SK-N-MC (cell line): Measurements from ENCODE around the gene MTNR1B.

ENCODE experiments used
- DNase-seq: peaks from one replicate; pipeline ENCODE4 v3.0.0-alpha.2; 2011; ENCODE audit warnings: low read depth, low spot score
- H3K27ac ChIP-seq: fragments of 200-600 bp; sonication (generic); 2 replicates; pipeline ENCODE4 v1.5.1; 2016; ENCODE audit warnings: mixed run types
- H3K36me3 ChIP-seq: fragments of 200-600 bp; sonication (generic); 2 replicates; pipeline ENCODE4 v1.6.1; 2017; ENCODE audit warnings: antibody characterized with exemption, low read length, mixed read lengths; ENCODE audit not compliant: insufficient read depth
- H3K4me3 ChIP-seq: fragments of 200-600 bp; sonication (generic); 2 replicates; pipeline ENCODE4 v1.5.1; 2016
- H3K9ac ChIP-seq: fragments of 200-600 bp; sonication (generic); 2 replicates; pipeline ENCODE4 v1.8.0; 2017; ENCODE audit warnings: mixed run types, mixed read lengths; ENCODE audit not compliant: insufficient read length
- H3K9me3 ChIP-seq: fragments of 200-600 bp; sonication (generic); 2 replicates; pipeline ENCODE4 v1.6.1; 2017; ENCODE audit warnings: low read depth, mild to moderate bottlenecking, antibody characterized with exemption, low read length, moderate library complexity, mixed read lengths
- EZH2 ChIP-seq: fragments of 200-600 bp; sonication (generic); IDR thresholded peaks from one replicate; pipeline ENCODE4 v1.6.1; 2017; ENCODE audit warnings: antibody characterized with exemption
- FOXP2 ChIP-seq: optimal IDR thresholded peaks from 2 replicates; pipeline ENCODE3; 2011; ENCODE audit warnings: mild to moderate bottlenecking, moderate library complexity; ENCODE audit not compliant: insufficient read depth; ENCODE audit errors: extremely low read length, control extremely low read depth
- POLR2AphosphoS5 ChIP-seq: IDR thresholded peaks from 2 replicates; pipeline ENCODE4 v1.6.1; 2012; ENCODE audit warnings: mild to moderate bottlenecking, low read depth, low read length, borderline replicate concordance

The MTNR1B gene

GRCh38 chr11:92981508-92982043, 12.1 kb downstream of the MTNR1B start:
- Histone ChIP-seq H3K9me3 (no peaks in the 10 kb centered on the region), H3K4me3 (no peak overlapping the region), H3K9ac (no peak overlapping the region), H3K36me3 (no peaks in the 10 kb centered on the region), H3K27ac (no peak overlapping the region)
- TF ChIP-seq EZH2 (no peak), FOXP2 (no peak), POLR2AphosphoS5 (no peak)
- no peak for DNase-seq

- H3K4me3 ChIP-seq, result no peak overlapping the region
- no peak overlapping the region for H3K27ac ChIP-seq
- no peak for DNase-seq
- TF ChIP-seq FOXP2, result no peak
- TF ChIP-seq EZH2, result no peak
- no peak for TF ChIP-seq POLR2AphosphoS5
- no peaks in the 10 kb centered on the region for H3K36me3 ChIP-seq
- H3K9me3 ChIP-seq, result no peaks in the 10 kb centered on the region
- H3K9ac ChIP-seq, result no peak overlapping the region
Measured at GRCh38 chr11:92986585-92986984, 17.1 kb downstream of the MTNR1B start.

GRCh38 chr11:92993004-92993403, 23.6 kb downstream of the MTNR1B start:
- TF ChIP-seq POLR2AphosphoS5, result no peak
- no peak for TF ChIP-seq FOXP2
- TF ChIP-seq EZH2, result no peak
- no peak overlapping the region for H3K4me3 ChIP-seq
- no peaks in the 10 kb centered on the region for H3K36me3 ChIP-seq
- H3K27ac ChIP-seq, result no peak overlapping the region
- no peaks in the 10 kb centered on the region for H3K9me3 ChIP-seq
- H3K9ac ChIP-seq, result no peak overlapping the region
- no peak for DNase-seq

GRCh38 chr11:93000511-93001476, 31.3 kb downstream of the MTNR1B start:
- H3K9ac ChIP-seq, result no peak overlapping the region
- H3K4me3 ChIP-seq, result no peak overlapping the region
- H3K27ac ChIP-seq, result no peak overlapping the region
- H3K9me3 ChIP-seq, result no peaks in the 10 kb centered on the region
- no peaks in the 10 kb centered on the region for H3K36me3 ChIP-seq
- TF ChIP-seq EZH2, result no peak
- no peak for TF ChIP-seq FOXP2
- no peak for TF ChIP-seq POLR2AphosphoS5
- no peak for DNase-seq

GRCh38 chr11:93001806-93002205, 32.4 kb downstream of the MTNR1B start:
- Histone ChIP-seq H3K9ac (no peak overlapping the region), H3K4me3 (no peak overlapping the region), H3K27ac (no peak overlapping the region), H3K9me3 (no peaks in the 10 kb centered on the region), H3K36me3 (no peaks in the 10 kb centered on the region)
- DNase-seq, result no peak
- TF ChIP-seq POLR2AphosphoS5 (no peak), EZH2 (no peak), FOXP2 (no peak)

- Histone ChIP-seq H3K27ac (no peak overlapping the region), H3K4me3 (no peak overlapping the region), H3K36me3 (no peaks in the 10 kb centered on the region), H3K9ac (no peak overlapping the region), H3K9me3 (no peaks in the 10 kb centered on the region)
- DNase-seq, result no peak
- TF ChIP-seq FOXP2, result no peak
- no peak for TF ChIP-seq POLR2AphosphoS5
- no peak for TF ChIP-seq EZH2
Measured at GRCh38 chr11:93002380-93002779, 32.9 kb downstream of the MTNR1B start.

- no peaks in the 10 kb centered on the region for H3K9me3 ChIP-seq
- TF ChIP-seq POLR2AphosphoS5 (no peak), EZH2 (no peak), FOXP2 (no peak)
- no peak for DNase-seq
- no peak overlapping the region for H3K4me3 ChIP-seq
- H3K36me3 ChIP-seq, result no peaks in the 10 kb centered on the region
- no peak overlapping the region for H3K9ac ChIP-seq
- no peak overlapping the region for H3K27ac ChIP-seq
Measured at GRCh38 chr11:93005239-93005638, 35.8 kb downstream of the MTNR1B start.

GRCh38 chr11:93013646-93014045, 44.2 kb downstream of the MTNR1B start:
- Histone ChIP-seq H3K36me3 (no peaks in the 10 kb centered on the region), H3K27ac (no peak overlapping the region), H3K4me3 (no peak overlapping the region)

More at GRCh38 chr11:93013646-93014045, 44.2 kb downstream of the MTNR1B start:
- H3K9ac ChIP-seq, result no peak overlapping the region
- no peak for TF ChIP-seq FOXP2
- no peak for TF ChIP-seq EZH2
- TF ChIP-seq POLR2AphosphoS5, result no peak
- H3K9me3 ChIP-seq, result no peaks in the 10 kb centered on the region
- DNase-seq, result no peak
